GM10248 (cell line): ENCODE measurements around the gene SCN4A.

Experiments
- CTCF ChIA-PET: fragments of 300-600 bp; sonication (Branson Sonifier 250); formaldehyde crosslinking; extraction: SDS; loops from one replicate; lab custom pipeline; 2021; ENCODE audit warnings: antibody characterized with exemption; lab: Yijun Ruan, JAX
- POLR2A ChIA-PET: fragments of 350-650 bp; sonication (Branson Sonifier 250); formaldehyde crosslinking; extraction: SDS; loops from one replicate; lab custom pipeline; 2020; ENCODE audit warnings: antibody characterized with exemption; lab: Yijun Ruan, JAX
- DNase-seq: peaks from one replicate; pipeline ENCODE4 v3.0.0; 2012; ENCODE audit errors: extremely low spot score
- CTCF ChIP-seq: IDR thresholded peaks from 2 replicates; pipeline ENCODE4 v1.5.1; 2012; ENCODE audit warnings: mild to moderate bottlenecking, low read depth; ENCODE audit errors: extremely low read depth, missing control alignments, control extremely low read depth

Gene SCN4A

DNA sequence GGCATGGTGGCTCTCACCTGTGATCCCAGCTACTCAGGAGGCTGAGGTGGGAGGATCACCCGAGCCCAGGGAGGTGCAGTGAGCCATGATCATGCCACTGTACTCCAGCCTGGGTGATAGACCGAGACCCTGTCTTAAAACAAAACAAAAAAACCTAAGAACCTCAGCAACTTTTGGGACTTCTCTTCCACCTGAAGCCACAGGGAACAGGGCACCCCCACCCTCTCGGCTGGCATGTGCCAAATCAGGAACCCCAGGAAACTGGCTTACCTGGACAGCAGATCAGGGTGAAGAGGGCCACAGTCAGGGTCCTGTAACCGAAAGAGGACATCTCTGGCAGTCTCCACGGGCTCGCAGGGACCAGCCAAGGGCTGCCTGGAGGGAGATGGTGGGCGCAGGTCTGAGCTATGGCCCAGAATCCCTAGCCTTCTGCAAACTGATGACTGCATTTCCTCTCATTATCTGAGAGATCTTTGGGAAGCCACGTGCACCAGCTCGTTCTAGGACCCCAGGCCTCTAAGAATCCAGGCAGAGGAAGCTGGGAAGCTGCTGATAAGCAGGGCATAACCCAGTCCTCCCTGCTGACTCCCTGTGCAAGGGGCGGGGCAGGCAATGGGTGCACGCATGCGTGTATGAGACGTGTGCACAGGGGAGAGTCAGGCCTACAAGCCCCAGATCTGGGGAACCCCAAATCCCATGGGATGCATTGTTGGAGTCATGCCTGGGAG lies 33.8 kb upstream of the SCN4A start:
- no peak for TF ChIP-seq CTCF
- CTCF ChIA-PET = interaction anchor here (1.0 to 2.4 kb wide), 8 partner anchors 11 to 87 kb away, joined by 3 to 8 read pairs (median 5); no protein-coding TSS in a partner anchor
- POLR2A ChIA-PET = no interaction called here
- DNase-seq = peak; percentile 10

DNA sequence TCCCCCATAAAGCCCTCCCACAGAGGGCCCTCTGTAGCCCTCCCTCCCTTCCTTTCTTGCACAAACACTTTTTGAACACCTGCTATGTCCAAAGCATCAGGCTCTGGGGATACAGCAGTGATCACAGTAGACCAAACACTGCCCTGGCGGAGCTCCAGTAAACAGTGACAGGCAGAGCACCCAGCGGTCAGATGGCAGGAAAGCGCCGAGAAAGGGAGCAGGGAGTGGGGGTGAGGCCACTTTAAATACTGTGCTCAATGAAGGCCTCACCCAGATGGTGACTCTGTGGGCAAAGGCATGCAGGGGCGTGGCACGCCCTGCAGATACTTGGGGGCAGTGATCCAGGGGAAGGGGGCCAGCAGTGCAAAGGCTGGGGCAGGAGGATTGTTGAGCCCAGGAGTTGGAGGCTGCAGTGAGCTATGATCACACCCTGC lies 33.0 kb upstream of the SCN4A start:
- ChIA-PET POLR2A (no interaction called here), CTCF (interaction anchor here (0.8 to 2.4 kb wide), 8 partner anchors 11 to 86 kb away, joined by 3 to 8 read pairs (median 4); no protein-coding TSS in a partner anchor)
- no peak for TF ChIP-seq CTCF
- no peak for DNase-seq

- POLR2A ChIA-PET = no interaction called here
- no peak for TF ChIP-seq CTCF
- DNase-seq = peak; percentile 11
- CTCF ChIA-PET = interaction anchor here (0.8 to 2.4 kb wide), 6 partner anchors 12 to 85 kb away, joined by 3 to 8 read pairs (median 4); no protein-coding TSS in a partner anchor
These were observed 32.4 kb upstream of the SCN4A start for GRCh38 chr17:64004903-64005733.

GRCh38 chr17:64004218-64004770 lies 31.6 kb upstream of the SCN4A start:
- TF ChIP-seq CTCF = no peak
- ChIA-PET CTCF (interaction anchor here (1.6 to 2.4 kb wide), 3 partner anchors 13 to 85 kb away, joined by 4 to 8 read pairs (median 8); no protein-coding TSS in a partner anchor), POLR2A (no interaction called here)
- DNase-seq = peak; percentile 9

DNA sequence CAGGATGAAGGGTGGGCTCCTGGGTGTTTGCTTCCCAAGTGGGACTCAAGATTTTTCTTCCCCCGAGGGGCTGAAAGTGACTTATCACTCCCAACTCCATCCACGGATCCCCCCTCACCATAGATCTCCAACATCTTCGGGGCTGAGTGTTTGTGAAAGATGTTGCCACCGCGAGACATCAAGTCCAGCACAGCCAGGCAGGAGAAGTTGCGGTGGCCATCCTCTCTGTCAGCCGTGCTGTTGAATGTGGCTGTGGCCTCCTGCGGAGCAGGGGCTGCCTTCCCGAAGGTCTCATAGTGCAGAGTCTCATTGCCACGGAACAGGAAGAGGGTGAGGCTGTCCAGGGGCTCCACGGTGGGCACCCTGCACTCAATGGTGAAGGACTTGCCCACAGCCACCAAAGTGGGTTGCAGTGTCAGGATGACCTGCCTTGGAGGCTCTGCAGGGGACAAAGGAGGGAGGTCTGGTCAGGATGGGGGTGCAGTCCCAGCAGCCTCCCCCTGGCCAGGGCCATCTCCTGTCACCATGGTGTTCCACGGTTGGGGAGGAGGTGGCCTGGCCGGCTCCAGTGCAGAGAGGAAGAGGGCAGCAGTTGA lies 30.9 kb upstream of the SCN4A start:
- DNase-seq = peak; percentile 9
- TF ChIP-seq CTCF = no peak
- CTCF ChIA-PET = interaction anchor here (1.5 kb wide), 1 partner anchor 13 kb away, joined by 4 read pairs; no protein-coding TSS in a partner anchor
- POLR2A ChIA-PET = no interaction called here
